ENCODE data around the gene NAT16.

NAT16 gene

DNA sequence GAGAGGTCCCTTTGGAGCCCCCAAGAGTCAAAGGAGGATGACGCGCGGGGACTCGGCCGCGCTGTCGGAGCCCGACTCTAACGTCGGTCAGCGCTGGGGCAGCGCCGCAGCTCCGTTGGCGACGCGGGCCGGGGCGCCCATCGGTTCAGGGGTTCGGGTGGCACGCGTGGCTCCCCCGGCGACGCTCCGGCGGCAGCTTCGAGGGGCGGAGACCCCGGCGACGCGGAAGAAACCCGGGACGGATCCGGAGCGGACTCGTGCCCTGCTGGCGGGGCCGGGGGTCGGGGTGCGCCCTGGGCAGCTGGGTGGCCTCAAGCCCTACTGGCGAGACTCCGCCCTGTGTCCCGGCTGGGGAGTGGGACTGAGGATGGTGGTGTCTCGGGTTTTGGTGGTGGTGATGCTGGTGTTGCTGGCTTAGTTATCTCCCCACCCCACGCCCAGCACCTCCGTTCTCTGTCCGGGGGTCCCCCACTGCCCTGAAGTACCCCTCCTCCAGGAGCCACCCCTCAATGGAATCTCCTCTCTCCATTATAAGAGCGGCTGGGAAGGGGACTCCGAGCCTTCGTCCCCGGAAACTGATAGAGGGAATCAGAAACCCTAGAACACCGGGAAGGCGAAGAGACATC is at the start of gene NAT16:
TSS of gene NAT16 (minus strand) at position 164 of the 626 bp plus-strand sequence. CDS start 5,486 bp downstream, outside the sequence.
- no peak within 1 kb of the TSS for H3K27ac ChIP-seq (ENCODE audit: low read depth, low read length)
- H3K4me1 ChIP-seq (ENCODE audit: control insufficient read depth in 1 of 2, insufficient read depth in 2 of 2, low read length in 2 of 2) = peaks cover 3% of the 10 kb centered on the region in 2 donors
- no peaks in the 10 kb centered on the region for H3K36me3 ChIP-seq (ENCODE audit: control insufficient read depth in 1 of 2, insufficient read depth in 2 of 2, low read length in 2 of 2)
- H3K9me3 ChIP-seq (ENCODE audit: control insufficient read depth in 1 of 2, low read length in 2 of 2) = no peaks in the 10 kb centered on the region
- H3K9ac ChIP-seq (ENCODE audit: low read depth in 1 of 2, low read length in 2 of 2) = no peak within 1 kb of the TSS
- H3K4me3 ChIP-seq (ENCODE audit: low read depth in 1 of 2, low read length in 2 of 2) = no peak within 1 kb of the TSS
- H3K27me3 ChIP-seq (ENCODE audit: control insufficient read depth in 1 of 2, insufficient read depth in 2 of 2, low read length in 2 of 2) = peaks cover 29 to 34% of the 10 kb centered on the region in 2 donors

DNA sequence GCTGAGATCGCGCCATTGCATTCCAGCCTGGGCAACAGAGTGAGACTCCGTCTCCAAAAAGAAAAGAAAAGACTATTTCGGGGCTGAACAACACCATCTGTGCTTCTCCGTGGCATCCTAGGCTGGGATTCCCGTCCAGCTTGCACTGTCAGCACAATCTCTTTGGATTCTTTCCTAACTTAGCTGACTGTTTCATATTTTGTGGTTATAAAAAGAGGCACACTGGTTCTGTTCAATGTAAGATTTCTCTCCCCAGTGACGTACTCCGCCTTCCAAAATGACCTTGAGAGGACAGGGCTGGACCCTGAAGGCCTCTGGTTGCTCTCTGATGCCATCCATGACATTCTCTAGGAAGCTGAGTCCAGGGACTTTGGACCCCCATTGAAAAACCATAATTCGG is 46.6 kb upstream of the NAT16 start:
- H3K27ac ChIP-seq (ENCODE audit: low read depth, low read length) = no peak overlapping the region
- no peaks in the 10 kb centered on the region for H3K9me3 ChIP-seq (ENCODE audit: control insufficient read depth in 1 of 2, low read length in 2 of 2)
- no peak overlapping the region for H3K4me3 ChIP-seq (ENCODE audit: low read depth in 1 of 2, low read length in 2 of 2)
- no peak overlapping the region for H3K9ac ChIP-seq (ENCODE audit: low read depth in 1 of 2, low read length in 2 of 2)
- no peaks in the 10 kb centered on the region for H3K27me3 ChIP-seq (ENCODE audit: control insufficient read depth in 1 of 2, insufficient read depth in 2 of 2, low read length in 2 of 2)
- H3K36me3 ChIP-seq (ENCODE audit: control insufficient read depth in 1 of 2, insufficient read depth in 2 of 2, low read length in 2 of 2) = peaks cover 8 to 37% of the 10 kb centered on the region in 2 donors
- H3K4me1 ChIP-seq (ENCODE audit: control insufficient read depth in 1 of 2, insufficient read depth in 2 of 2, low read length in 2 of 2) = peaks cover 4 to 10% of the 10 kb centered on the region in 2 donors

DNA sequence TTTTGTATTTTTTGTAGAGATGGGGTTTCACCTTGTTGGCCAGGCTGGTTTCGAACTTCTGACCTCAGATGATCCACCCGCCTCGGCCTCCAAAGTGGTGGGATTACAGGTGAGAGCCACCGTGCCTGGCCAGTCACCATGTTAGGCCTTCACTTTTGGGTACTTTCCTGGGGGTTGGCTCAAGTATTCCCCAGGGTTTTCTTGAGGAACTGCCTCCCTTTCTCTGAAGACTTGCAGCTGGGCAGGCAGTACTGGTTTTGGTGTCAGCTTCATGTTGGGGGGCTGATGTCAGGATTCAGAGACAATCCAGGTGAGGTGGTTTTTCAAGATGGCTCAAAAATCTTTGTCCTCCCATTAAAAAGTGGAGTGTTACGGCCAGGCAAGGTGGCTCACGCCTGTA is 45.6 kb upstream of the NAT16 start:
- no peak overlapping the region for H3K9ac ChIP-seq (ENCODE audit: low read depth in 1 of 2, low read length in 2 of 2)
- H3K4me3 ChIP-seq (ENCODE audit: low read depth in 1 of 2, low read length in 2 of 2) = no peak overlapping the region
- H3K9me3 ChIP-seq (ENCODE audit: control insufficient read depth in 1 of 2, low read length in 2 of 2) = no peaks in the 10 kb centered on the region
- peaks cover 8 to 37% of the 10 kb centered on the region in 2 donors for H3K36me3 ChIP-seq (ENCODE audit: control insufficient read depth in 1 of 2, insufficient read depth in 2 of 2, low read length in 2 of 2)
- H3K27me3 ChIP-seq (ENCODE audit: control insufficient read depth in 1 of 2, insufficient read depth in 2 of 2, low read length in 2 of 2) = no peaks in the 10 kb centered on the region
- H3K4me1 ChIP-seq (ENCODE audit: control insufficient read depth in 1 of 2, insufficient read depth in 2 of 2, low read length in 2 of 2) = peaks cover 0 to 4% of the 10 kb centered on the region in 2 donors
- H3K27ac ChIP-seq (ENCODE audit: low read depth, low read length) = no peak overlapping the region

DNA sequence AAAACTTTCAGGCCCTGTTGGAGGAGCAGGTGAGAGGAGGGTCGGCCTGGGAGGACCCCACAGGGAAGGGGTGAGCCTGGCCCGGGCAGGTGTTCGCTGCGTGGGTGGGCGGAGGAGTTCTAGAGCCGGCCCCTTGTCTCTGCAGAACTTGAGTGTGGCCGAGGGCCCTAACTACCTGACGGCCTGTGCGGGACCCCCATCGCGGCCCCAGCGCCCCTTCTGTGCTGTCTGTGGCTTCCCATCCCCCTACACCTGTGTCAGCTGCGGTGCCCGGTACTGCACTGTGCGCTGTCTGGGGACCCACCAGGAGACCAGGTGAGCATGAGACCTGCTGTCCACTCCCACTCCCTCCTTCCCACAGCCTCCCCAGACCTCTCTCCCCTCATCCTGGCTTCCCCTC is 43.4 kb upstream of the NAT16 start:
- H3K9me3 ChIP-seq (ENCODE audit: control insufficient read depth in 1 of 2, low read length in 2 of 2) = no peaks in the 10 kb centered on the region
- H3K27me3 ChIP-seq (ENCODE audit: control insufficient read depth in 1 of 2, insufficient read depth in 2 of 2, low read length in 2 of 2) = no peaks in the 10 kb centered on the region
- H3K9ac ChIP-seq (ENCODE audit: low read depth in 1 of 2, low read length in 2 of 2) = no peak overlapping the region
- H3K4me1 ChIP-seq (ENCODE audit: control insufficient read depth in 1 of 2, insufficient read depth in 2 of 2, low read length in 2 of 2) = peaks cover 15 to 16% of the 10 kb centered on the region in 2 donors
- H3K36me3 ChIP-seq (ENCODE audit: control insufficient read depth in 1 of 2, insufficient read depth in 2 of 2, low read length in 2 of 2) = peaks cover 8 to 37% of the 10 kb centered on the region in 2 donors
- H3K27ac ChIP-seq (ENCODE audit: low read depth, low read length) = no peak overlapping the region
- no peak overlapping the region for H3K4me3 ChIP-seq (ENCODE audit: low read depth in 1 of 2, low read length in 2 of 2)

DNA sequence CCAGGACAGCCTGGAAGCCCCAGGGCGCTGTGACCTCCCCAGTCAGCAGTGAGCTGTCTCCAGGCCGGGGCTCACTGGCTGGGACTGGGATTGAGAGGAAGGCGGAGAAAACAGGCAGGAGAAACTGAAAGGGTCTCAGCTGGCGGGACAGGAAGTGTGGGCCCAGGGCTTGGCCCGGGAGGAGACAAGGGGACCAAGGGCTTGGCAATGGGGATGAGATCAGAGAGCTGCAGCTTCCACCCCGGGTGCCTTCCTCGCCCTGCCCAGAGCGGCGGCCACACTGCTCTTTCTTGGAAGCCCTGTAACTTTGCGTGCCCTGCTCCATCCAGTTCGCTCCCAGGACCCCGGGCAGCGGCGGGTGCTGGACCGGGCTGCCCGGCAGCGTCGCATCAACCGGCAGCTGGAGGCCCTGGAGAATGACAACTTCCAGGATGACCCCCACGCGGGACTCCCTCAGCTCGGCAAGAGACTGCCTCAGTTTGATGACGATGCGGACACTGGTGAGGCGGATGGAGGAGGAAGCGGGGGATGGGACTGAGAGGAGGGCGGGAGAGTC is 42.3 kb upstream of the NAT16 start:
- Histone ChIP-seq H3K27ac (ENCODE audit: low read depth, low read length) (no peak overlapping the region), H3K36me3 (ENCODE audit: control insufficient read depth in 1 of 2, insufficient read depth in 2 of 2, low read length in 2 of 2) (peaks cover 8 to 34% of the 10 kb centered on the region in 2 donors), H3K9me3 (ENCODE audit: control insufficient read depth in 1 of 2, low read length in 2 of 2) (no peaks in the 10 kb centered on the region), H3K4me1 (ENCODE audit: control insufficient read depth in 1 of 2, insufficient read depth in 2 of 2, low read length in 2 of 2) (peaks cover 17 to 19% of the 10 kb centered on the region in 2 donors), H3K27me3 (ENCODE audit: control insufficient read depth in 1 of 2, insufficient read depth in 2 of 2, low read length in 2 of 2) (no peaks in the 10 kb centered on the region), H3K9ac (ENCODE audit: low read depth in 1 of 2, low read length in 2 of 2) (no peak overlapping the region), H3K4me3 (ENCODE audit: low read depth in 1 of 2, low read length in 2 of 2) (no peak overlapping the region)

DNA sequence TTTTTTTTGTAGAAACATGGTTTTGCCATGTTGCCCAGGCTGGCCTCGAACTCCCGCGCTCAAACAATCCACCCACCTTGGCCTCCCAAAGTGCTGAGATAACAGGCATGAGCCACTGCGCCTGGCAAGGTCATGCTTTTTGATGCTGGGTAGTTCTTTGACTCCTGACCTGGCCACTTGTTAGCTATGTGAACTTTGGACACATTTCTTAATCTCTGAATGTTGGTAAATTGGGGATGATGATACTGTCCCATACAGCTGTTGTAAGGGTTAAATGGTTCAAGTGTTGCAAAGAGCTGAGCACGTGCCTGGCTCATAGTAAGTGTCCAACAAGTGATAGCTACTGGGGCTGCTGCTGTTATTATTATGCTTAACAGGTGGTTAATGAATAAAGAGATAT is 40.2 kb upstream of the NAT16 start:
- Histone ChIP-seq H3K27me3 (ENCODE audit: control insufficient read depth in 1 of 2, insufficient read depth in 2 of 2, low read length in 2 of 2) (no peaks in the 10 kb centered on the region), H3K27ac (ENCODE audit: low read depth, low read length) (no peak overlapping the region), H3K4me1 (ENCODE audit: control insufficient read depth in 1 of 2, insufficient read depth in 2 of 2, low read length in 2 of 2) (peaks cover 26 to 34% of the 10 kb centered on the region in 2 donors), H3K9ac (ENCODE audit: low read depth in 1 of 2, low read length in 2 of 2) (no peak overlapping the region), H3K4me3 (ENCODE audit: low read depth in 1 of 2, low read length in 2 of 2) (no peak overlapping the region), H3K9me3 (ENCODE audit: control insufficient read depth in 1 of 2, low read length in 2 of 2) (no peaks in the 10 kb centered on the region), H3K36me3 (ENCODE audit: control insufficient read depth in 1 of 2, insufficient read depth in 2 of 2, low read length in 2 of 2) (peaks cover 8 to 30% of the 10 kb centered on the region in 2 donors)

DNA sequence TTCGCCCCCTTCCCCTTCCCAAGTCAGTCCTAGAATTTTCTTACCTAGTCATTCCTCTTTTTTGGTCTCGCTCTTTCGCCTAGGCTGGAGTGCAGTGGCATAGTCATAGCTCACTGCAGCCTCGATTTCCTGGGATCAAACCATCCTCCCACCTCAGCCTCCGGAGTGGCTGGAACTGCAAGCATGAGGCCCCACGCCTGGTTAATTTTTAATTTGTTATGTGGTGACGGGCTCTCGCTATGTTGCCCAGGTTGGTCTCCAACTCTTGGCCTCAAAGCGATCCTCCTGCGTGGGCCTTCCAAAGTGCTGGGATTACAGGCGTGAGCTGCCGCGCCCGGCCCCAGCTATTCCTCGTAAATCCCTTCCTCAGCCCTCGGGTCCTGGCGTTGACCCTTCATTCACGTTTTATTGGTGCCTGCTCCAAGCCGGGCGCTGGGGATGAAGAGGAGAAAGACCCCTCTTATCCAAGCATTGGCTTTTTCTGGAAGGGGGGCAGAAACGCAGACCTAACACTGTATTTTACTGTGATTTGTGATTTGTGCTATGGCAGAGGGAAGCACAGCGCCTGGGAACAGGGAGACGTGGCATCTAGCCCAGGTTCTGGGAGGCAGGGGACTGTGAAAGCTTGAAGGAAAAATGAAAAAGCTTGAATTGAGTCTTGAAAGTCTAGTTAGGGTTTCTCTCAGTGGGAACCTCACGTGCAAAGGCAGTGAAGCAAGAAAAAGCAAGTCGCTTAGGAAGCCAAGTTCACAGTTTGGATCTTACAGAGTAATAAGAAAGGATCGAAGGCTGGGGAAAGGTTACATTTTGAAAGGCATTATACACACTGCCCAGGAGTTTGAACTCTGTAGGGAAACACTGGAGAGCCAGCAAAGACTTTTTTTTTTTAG is 38.4 kb upstream of the NAT16 start:
- peak overlapping the region; percentile 89 to 91 for H3K9ac ChIP-seq (ENCODE audit: low read depth in 1 of 2, low read length in 2 of 2)
- peaks cover 2 to 20% of the 10 kb centered on the region in 2 donors for H3K36me3 ChIP-seq (ENCODE audit: control insufficient read depth in 1 of 2, insufficient read depth in 2 of 2, low read length in 2 of 2)
- H3K27me3 ChIP-seq (ENCODE audit: control insufficient read depth in 1 of 2, insufficient read depth in 2 of 2, low read length in 2 of 2) = no peaks in the 10 kb centered on the region
- H3K4me3 ChIP-seq (ENCODE audit: low read depth in 1 of 2, low read length in 2 of 2) = peak overlapping the region; percentile 70 to 95
- H3K9me3 ChIP-seq (ENCODE audit: control insufficient read depth in 1 of 2, low read length in 2 of 2) = no peaks in the 10 kb centered on the region
- peaks cover 26 to 34% of the 10 kb centered on the region in 2 donors for H3K4me1 ChIP-seq (ENCODE audit: control insufficient read depth in 1 of 2, insufficient read depth in 2 of 2, low read length in 2 of 2)
- peak overlapping the region; percentile 98 for H3K27ac ChIP-seq (ENCODE audit: low read depth, low read length)

DNA sequence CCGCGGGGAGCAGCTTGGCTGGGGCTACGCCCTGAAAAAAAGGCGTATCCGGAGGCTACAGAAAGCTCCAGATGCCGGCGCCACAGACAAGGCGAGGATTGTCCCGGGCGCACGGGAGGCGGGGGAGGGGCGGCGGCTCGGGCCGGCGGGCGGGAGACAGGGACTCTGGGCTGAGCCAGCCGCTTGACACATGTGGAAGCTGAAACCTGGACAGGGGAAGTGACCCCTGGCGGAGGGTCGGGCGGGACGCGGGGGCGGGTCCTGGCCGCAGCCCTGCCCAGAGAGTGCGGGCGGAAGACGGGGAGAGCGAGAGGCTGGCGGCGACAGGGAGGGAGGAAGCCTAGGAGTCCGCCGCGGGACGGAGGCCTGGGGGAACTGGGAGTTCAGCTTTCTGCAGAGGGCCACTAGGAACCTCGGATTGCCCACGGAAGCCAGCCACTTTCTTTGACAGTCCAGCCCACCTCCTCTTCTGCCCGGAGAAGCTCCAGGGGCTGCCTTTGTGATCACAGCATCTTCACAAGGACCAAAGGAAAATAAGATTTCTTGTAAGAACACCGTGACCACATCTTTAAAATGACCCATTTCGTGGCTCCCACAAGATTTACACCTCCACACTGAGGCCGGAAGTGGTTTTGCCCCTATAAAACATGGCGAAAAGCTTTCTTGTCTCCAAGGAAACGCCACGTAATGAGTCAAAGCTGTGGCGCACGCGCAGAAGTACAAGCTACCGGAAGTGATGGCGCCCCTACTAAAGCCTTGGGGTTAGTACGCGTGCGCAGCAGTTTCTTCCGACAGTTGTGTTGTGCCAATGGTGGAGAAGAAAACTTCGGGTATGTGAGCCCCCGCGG is 37.5 kb upstream of the NAT16 start, which contains the start of the genes PLOD3 and ZNHIT1:
TSS of gene PLOD3 (minus strand) at position 194 of the 848 bp plus-strand sequence. CDS start 307 bp downstream, outside the sequence.
TSS of gene ZNHIT1 (plus strand) at position 778 of the 848 bp plus-strand sequence. CDS start at position 809, 31 bp downstream.
- Histone ChIP-seq H3K9me3 (ENCODE audit: control insufficient read depth in 1 of 2, low read length in 2 of 2) (no peaks in the 10 kb centered on the region), H3K4me1 (ENCODE audit: control insufficient read depth in 1 of 2, insufficient read depth in 2 of 2, low read length in 2 of 2) (peaks cover 26 to 34% of the 10 kb centered on the region in 2 donors), H3K4me3 (ENCODE audit: low read depth in 1 of 2, low read length in 2 of 2) (peak within 1 kb of the TSS; percentile 70 to 95), H3K27ac (ENCODE audit: low read depth, low read length) (peak within 1 kb of the TSS; percentile 98), H3K27me3 (ENCODE audit: control insufficient read depth in 1 of 2, insufficient read depth in 2 of 2, low read length in 2 of 2) (no peaks in the 10 kb centered on the region), H3K36me3 (ENCODE audit: control insufficient read depth in 1 of 2, insufficient read depth in 2 of 2, low read length in 2 of 2) (peaks cover 0 to 18% of the 10 kb centered on the region in 2 donors), H3K9ac (ENCODE audit: low read depth in 1 of 2, low read length in 2 of 2) (peak within 1 kb of the TSS; percentile 89 to 91)

DNA sequence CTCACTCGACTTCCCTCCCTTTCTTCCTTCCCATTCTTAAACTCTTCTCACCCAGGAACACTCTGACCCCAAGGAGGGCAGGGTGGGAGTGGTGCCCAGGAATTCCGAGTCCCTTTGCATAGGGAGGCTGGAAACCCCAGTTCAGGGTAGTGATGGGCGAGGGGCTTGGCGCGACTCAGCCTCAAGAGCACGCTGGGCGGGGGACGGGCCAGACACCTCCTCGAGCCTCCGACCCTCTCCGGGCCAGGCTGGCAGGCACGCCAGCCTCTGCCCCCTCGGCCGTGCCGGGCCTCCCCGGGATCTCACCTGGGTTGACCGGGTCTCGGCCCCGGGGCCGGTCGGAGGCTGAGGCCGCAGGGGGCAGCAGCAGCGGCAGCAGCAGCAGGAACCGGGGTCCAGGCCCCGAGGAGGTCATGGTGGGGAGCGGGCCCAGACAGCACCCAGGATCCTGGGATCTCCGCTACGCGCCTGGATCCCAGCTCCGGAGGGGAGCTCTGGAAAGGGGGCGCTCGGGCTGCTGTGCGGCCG is 36.8 kb upstream of the NAT16 start:
- Histone ChIP-seq H3K27me3 (ENCODE audit: control insufficient read depth in 1 of 2, insufficient read depth in 2 of 2, low read length in 2 of 2) (no peaks in the 10 kb centered on the region), H3K27ac (ENCODE audit: low read depth, low read length) (peak overlapping the region; percentile 98), H3K9me3 (ENCODE audit: control insufficient read depth in 1 of 2, low read length in 2 of 2) (no peaks in the 10 kb centered on the region), H3K9ac (ENCODE audit: low read depth in 1 of 2, low read length in 2 of 2) (peak overlapping the region; percentile 75 to 89), H3K4me1 (ENCODE audit: control insufficient read depth in 1 of 2, insufficient read depth in 2 of 2, low read length in 2 of 2) (peaks cover 26 to 34% of the 10 kb centered on the region in 2 donors), H3K4me3 (ENCODE audit: low read depth in 1 of 2, low read length in 2 of 2) (peak overlapping the region; percentile 70 to 95), H3K36me3 (ENCODE audit: control insufficient read depth in 1 of 2, insufficient read depth in 2 of 2, low read length in 2 of 2) (peaks cover 0 to 18% of the 10 kb centered on the region in 2 donors)

Measured in duodenal mucosa (tissue), 2 donors.